ENCODE data around the gene ODC1.

The ODC1 gene

DNA sequence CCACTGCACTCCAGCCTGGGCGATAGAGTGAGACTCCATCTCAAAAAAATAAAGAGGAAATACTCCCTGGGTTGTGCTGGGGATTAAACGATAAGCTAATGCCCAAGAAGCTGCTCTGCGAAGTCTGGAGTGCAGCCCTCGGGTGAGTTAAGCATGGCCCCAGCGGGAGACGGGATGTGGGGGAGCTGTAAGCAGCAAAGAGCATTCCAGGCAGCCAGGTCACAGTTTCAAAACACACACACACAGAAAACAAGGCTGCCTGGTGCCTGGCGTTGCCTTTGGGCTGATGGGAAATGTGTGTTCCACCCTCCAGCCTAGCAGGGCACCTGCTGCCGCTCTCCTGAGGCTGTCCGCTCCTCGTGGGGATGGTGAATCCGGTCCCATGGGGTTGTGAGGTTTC, 24.1 kb downstream of the ODC1 start:
- Histone ChIP-seq H3K4me3 (ENCODE audit: insufficient read depth, low read length, poor library complexity, severe bottlenecking) (no peak overlapping the region), H3K9ac (ENCODE audit: low read length) (no peak overlapping the region), H3K9me2 (replicated peaks; ENCODE audit: insufficient read depth, low read length) (no peaks in the 10 kb centered on the region), H3K27ac (ENCODE audit: low read depth, low read length) (no peak overlapping the region), H3K27me3 (ENCODE audit: low read length) (no peaks in the 10 kb centered on the region), H4K20me1 (ENCODE audit: low read depth, low read length) (no peaks in the 10 kb centered on the region), H2AFZ (ENCODE audit: low read depth, low read length, severe bottlenecking) (no peak overlapping the region), H3K4me2 (ENCODE audit: low read depth, low read length, poor library complexity, severe bottlenecking) (no peak overlapping the region), H3K9me3 (ENCODE audit: insufficient read depth, low read length) (no peaks in the 10 kb centered on the region), H3F3A (ENCODE audit: insufficient read depth) (no peaks in the 10 kb centered on the region), H3K79me2 (ENCODE audit: insufficient read depth, low read length) (no peaks in the 10 kb centered on the region), H3K36me3 (ENCODE audit: low read length) (no peaks in the 10 kb centered on the region)
- TF ChIP-seq EZH2phosphoT487 (conservative IDR thresholded peaks at IDR 0.05; ENCODE audit: low read length): no peak
- TF ChIP-seq, protein P1, sequence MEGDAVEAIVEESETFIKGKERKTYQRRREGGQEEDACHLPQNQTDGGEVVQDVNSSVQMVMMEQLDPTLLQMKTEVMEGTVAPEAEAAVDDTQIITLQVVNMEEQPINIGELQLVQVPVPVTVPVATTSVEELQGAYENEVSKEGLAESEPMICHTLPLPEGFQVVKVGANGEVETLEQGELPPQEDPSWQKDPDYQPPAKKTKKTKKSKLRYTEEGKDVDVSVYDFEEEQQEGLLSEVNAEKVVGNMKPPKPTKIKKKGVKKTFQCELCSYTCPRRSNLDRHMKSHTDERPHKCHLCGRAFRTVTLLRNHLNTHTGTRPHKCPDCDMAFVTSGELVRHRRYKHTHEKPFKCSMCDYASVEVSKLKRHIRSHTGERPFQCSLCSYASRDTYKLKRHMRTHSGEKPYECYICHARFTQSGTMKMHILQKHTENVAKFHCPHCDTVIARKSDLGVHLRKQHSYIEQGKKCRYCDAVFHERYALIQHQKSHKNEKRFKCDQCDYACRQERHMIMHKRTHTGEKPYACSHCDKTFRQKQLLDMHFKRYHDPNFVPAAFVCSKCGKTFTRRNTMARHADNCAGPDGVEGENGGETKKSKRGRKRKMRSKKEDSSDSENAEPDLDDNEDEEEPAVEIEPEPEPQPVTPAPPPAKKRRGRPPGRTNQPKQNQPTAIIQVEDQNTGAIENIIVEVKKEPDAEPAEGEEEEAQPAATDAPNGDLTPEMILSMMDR (IDR thresholded peaks at IDR 0.05; ENCODE audit: insufficient read depth, low read length, poor library complexity, severe bottlenecking): no peak

DNA sequence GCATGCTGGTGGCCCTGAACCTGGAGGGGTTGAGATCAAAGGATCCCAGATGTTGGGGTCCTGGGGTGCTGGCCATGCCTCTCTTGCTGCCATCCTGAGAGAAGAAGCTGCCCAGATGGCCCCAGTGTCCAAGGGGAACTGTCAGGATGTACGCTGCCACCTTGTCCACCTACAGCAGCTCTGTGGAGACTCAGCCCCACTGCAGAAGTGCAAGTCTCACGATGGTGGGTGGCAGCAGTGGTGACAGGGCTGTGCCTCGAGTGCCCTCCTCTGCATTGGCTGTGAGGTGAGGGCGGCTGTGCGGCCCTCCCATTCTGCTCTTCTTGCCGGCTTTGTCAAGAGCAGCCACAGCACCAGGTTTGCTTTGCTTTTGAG, 24.7 kb downstream of the ODC1 start:
- Histone ChIP-seq H3K27me3 (ENCODE audit: low read length) (no peaks in the 10 kb centered on the region), H3F3A (ENCODE audit: insufficient read depth) (no peaks in the 10 kb centered on the region), H3K9ac (ENCODE audit: low read length) (no peak overlapping the region), H3K4me3 (ENCODE audit: insufficient read depth, low read length, poor library complexity, severe bottlenecking) (no peak overlapping the region), H3K36me3 (ENCODE audit: low read length) (no peaks in the 10 kb centered on the region), H2AFZ (ENCODE audit: low read depth, low read length, severe bottlenecking) (no peak overlapping the region), H3K79me2 (ENCODE audit: insufficient read depth, low read length) (no peaks in the 10 kb centered on the region), H3K4me2 (ENCODE audit: low read depth, low read length, poor library complexity, severe bottlenecking) (no peak overlapping the region), H3K9me3 (ENCODE audit: insufficient read depth, low read length) (no peaks in the 10 kb centered on the region), H3K9me2 (replicated peaks; ENCODE audit: insufficient read depth, low read length) (no peaks in the 10 kb centered on the region), H3K27ac (ENCODE audit: low read depth, low read length) (no peak overlapping the region), H4K20me1 (ENCODE audit: low read depth, low read length) (no peaks in the 10 kb centered on the region)
- TF ChIP-seq, protein P1 (IDR thresholded peaks at IDR 0.05; ENCODE audit: insufficient read depth, low read length, poor library complexity, severe bottlenecking): no peak
- no peak for TF ChIP-seq EZH2phosphoT487 (conservative IDR thresholded peaks at IDR 0.05; ENCODE audit: low read length)

DNA sequence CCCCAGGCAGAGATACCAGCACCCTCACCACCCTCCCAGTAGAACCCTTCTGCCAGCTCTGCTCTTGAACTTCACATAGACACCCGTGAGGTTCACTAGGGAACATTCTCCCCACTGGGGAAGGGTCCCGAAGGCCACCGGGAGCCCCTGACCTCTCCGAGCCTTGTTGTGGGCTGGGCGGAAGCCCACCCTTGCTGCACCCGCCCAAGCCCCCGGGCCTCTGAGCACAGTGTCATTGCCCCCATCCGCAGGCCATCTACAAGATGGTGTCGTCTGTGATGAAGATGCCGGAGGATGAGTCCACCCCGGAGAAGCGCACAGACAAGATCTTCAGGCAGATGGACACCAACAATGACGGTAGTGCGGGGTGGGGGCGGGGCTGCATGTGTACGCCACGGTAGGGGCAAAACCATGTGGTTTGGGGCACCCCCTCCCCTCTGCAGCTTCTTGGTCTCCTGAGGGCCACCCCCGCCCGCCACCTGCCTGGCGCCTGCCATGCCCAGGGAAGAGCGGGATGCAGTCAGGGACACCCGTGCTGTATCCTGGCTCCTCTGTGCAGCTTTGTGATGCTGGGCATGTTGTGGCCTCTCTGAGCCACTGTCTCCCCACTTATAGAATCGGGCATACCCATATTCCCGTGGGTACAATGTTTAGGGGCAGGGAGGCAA, 25.3 kb downstream of the ODC1 start:
- H3K9ac ChIP-seq (ENCODE audit: low read length): no peak overlapping the region
- no peak overlapping the region for H3K4me3 ChIP-seq (ENCODE audit: insufficient read depth, low read length, poor library complexity, severe bottlenecking)
- no peak overlapping the region for H2AFZ ChIP-seq (ENCODE audit: low read depth, low read length, severe bottlenecking)
- no peaks in the 10 kb centered on the region for H4K20me1 ChIP-seq (ENCODE audit: low read depth, low read length)
- no peaks in the 10 kb centered on the region for H3F3A ChIP-seq (ENCODE audit: insufficient read depth)
- H3K9me2 ChIP-seq (replicated peaks; ENCODE audit: insufficient read depth, low read length): no peaks in the 10 kb centered on the region
- H3K36me3 ChIP-seq (ENCODE audit: low read length): no peaks in the 10 kb centered on the region
- no peak overlapping the region for H3K27ac ChIP-seq (ENCODE audit: low read depth, low read length)
- H3K27me3 ChIP-seq (ENCODE audit: low read length): no peaks in the 10 kb centered on the region
- TF ChIP-seq, protein P1 (IDR thresholded peaks at IDR 0.05; ENCODE audit: insufficient read depth, low read length, poor library complexity, severe bottlenecking): no peak
- no peak for TF ChIP-seq EZH2phosphoT487 (conservative IDR thresholded peaks at IDR 0.05; ENCODE audit: low read length)
- H3K79me2 ChIP-seq (ENCODE audit: insufficient read depth, low read length): no peaks in the 10 kb centered on the region
- H3K4me2 ChIP-seq (ENCODE audit: low read depth, low read length, poor library complexity, severe bottlenecking): no peak overlapping the region
- no peaks in the 10 kb centered on the region for H3K9me3 ChIP-seq (ENCODE audit: insufficient read depth, low read length)

All from SU-DHL-6 (cell line).